K562 (cell line): Measurements from ENCODE around the gene ALOXE3. TPM values are rescaled to one million over a fixed set of nuclear protein-coding genes. Genes with fewer than 3 reads are reported as not detected.

ENCODE experiments used
- BMI1 ChIP-seq: fragments of 150-350 bp; IDR thresholded peaks from 2 replicates; pipeline ENCODE4 v1.6.1; 2014; ENCODE audit warnings: low read length
- CC2D1A ChIP-seq: fragments of 450-650 bp; IDR thresholded peaks from 2 replicates; pipeline ENCODE4 v1.6.1; 2017; ENCODE audit warnings: mild to moderate bottlenecking
- ELF2 ChIP-seq: fragments of 250-450 bp; sonication (Bioruptor Pico); IDR thresholded peaks from 2 replicates; pipeline ENCODE4 v1.5.0; 2021; ENCODE audit warnings: mild to moderate bottlenecking
- EP300 ChIP-seq: IDR thresholded peaks from 2 replicates; pipeline ENCODE4 v1.6.1; 2012; ENCODE audit warnings: low read length, improper control_type of control experiment
- FOXA1 ChIP-seq: fragments of 450-650 bp; IDR thresholded peaks from 2 replicates; pipeline ENCODE4 v1.6.1; 2016; ENCODE audit warnings: mild to moderate bottlenecking, borderline replicate concordance
- HDAC3 ChIP-seq: fragments of 450-650 bp; IDR thresholded peaks from 2 replicates; pipeline ENCODE4 v1.6.1; 2018; ENCODE audit warnings: borderline replicate concordance, mild to moderate bottlenecking, moderate library complexity; ENCODE audit not compliant: partially characterized antibody
- HDAC6 ChIP-seq: IDR thresholded peaks from 2 replicates; pipeline ENCODE4 v1.6.1; 2012; ENCODE audit warnings: low read depth, mild to moderate bottlenecking, control low read depth, inconsistent platforms, low read length, moderate library complexity
- JUND ChIP-seq, 2 experiments: IDR thresholded peaks; 2 replicates in 1 of 2; 3 replicates in 1 of 2; pipeline ENCODE4 v1.6.1; 2011; ENCODE audit warnings: borderline replicate concordance in 2 of 2, low read depth in 2 of 2, low read length in 2 of 2, improper control_type of control experiment in 1 of 2, missing biosample characterization in 1 of 2, missing genetic modification characterization in 1 of 2, missing genetic modification reagents in 1 of 2
- KAT2B ChIP-seq: IDR thresholded peaks from one replicate; pipeline ENCODE4 v1.6.1; 2012; ENCODE audit warnings: low read depth, mild to moderate bottlenecking, control low read depth, inconsistent platforms, low read length, moderate library complexity
- KDM1A ChIP-seq, 2 experiments: fragments of 450-650 bp; IDR thresholded peaks; 2 replicates each; pipeline ENCODE4 v1.6.1; 2016; ENCODE audit warnings: mild to moderate bottlenecking in 2 of 2
- MCM7 ChIP-seq, 2 experiments: fragments of 450-650 bp; IDR thresholded peaks; 2 replicates each; pipeline ENCODE4 v1.6.1; 2016 to 2018
- MXI1 ChIP-seq: IDR thresholded peaks from 2 replicates; pipeline ENCODE4 v1.6.1; 2011; ENCODE audit warnings: low read depth, mild to moderate bottlenecking, improper control_type of control experiment, low read length
- NFRKB ChIP-seq: fragments of 450-650 bp; IDR thresholded peaks from 2 replicates; pipeline ENCODE4 v1.6.1; 2016; ENCODE audit warnings: low read depth
- NR3C1 ChIP-seq: sonication (generic); formaldehyde crosslinking; IDR thresholded peaks from 2 replicates; pipeline ENCODE4 v1.8.1; 2022; ENCODE audit warnings: missing genetic modification reagents
- PCBP1 ChIP-seq: fragments of 200-400 bp; formaldehyde crosslinking; IDR thresholded peaks from 2 replicates; pipeline ENCODE4 v1.6.1; 2018; ENCODE audit warnings: mild to moderate bottlenecking, low read depth, low read length; ENCODE audit not compliant: poor library complexity, severe bottlenecking
- PML ChIP-seq: IDR thresholded peaks from 2 replicates; pipeline ENCODE4 v1.6.1; 2012; ENCODE audit warnings: low read length, inconsistent platforms
- RCOR1 ChIP-seq, 2 experiments: IDR thresholded peaks; 2 replicates each; pipeline ENCODE4 v1.6.1; 2012; ENCODE audit warnings: low read depth in 2 of 2, low read length in 2 of 2, borderline replicate concordance in 1 of 2, improper control_type of control experiment in 1 of 2
- RFX5 ChIP-seq: IDR thresholded peaks from 2 replicates; pipeline ENCODE4 v1.6.1; 2011; ENCODE audit warnings: low read depth, mild to moderate bottlenecking, improper control_type of control experiment, low read length
- SREBF1 ChIP-seq: fragments of 150-350 bp; IDR thresholded peaks from 2 replicates; pipeline ENCODE4 v1.6.1; 2014; ENCODE audit warnings: antibody characterized with exemption, low read depth, low read length, borderline replicate concordance
- TSC22D4 ChIP-seq: fragments of 450-650 bp; IDR thresholded peaks from 2 replicates; pipeline ENCODE4 v1.6.1; 2016; ENCODE audit warnings: missing genetic modification characterization, missing biosample characterization, control low read depth
- ZEB2 ChIP-seq: fragments of 450-650 bp; IDR thresholded peaks from 2 replicates; pipeline ENCODE4 v1.6.1; 2016
- ZFP36 ChIP-seq: fragments of 150-350 bp; IDR thresholded peaks from 2 replicates; pipeline ENCODE4 v1.6.1; 2018; ENCODE audit warnings: low read length, low read depth; ENCODE audit not compliant: partially characterized antibody
- ZFPM2 ChIP-seq: fragments of 250-450 bp; sonication (Bioruptor Pico); IDR thresholded peaks from 2 replicates; pipeline ENCODE4 v1.5.1; 2022; ENCODE audit warnings: mild to moderate bottlenecking
- ZNF354B ChIP-seq: fragments of 250-450 bp; sonication (Bioruptor Pico); IDR thresholded peaks from 2 replicates; pipeline ENCODE4 v1.4.0; 2020
- ZNF436 ChIP-seq: fragments of 250-450, 450-650 bp; sonication (Bioruptor Pico); formaldehyde crosslinking; IDR thresholded peaks from 2 replicates; pipeline ENCODE4 v1.7.0; 2020; ENCODE audit warnings: mild to moderate bottlenecking
- ZNF444 ChIP-seq: fragments of 250-450 bp; sonication (Bioruptor Pico); IDR thresholded peaks from 2 replicates; pipeline ENCODE4 v1.4.0; 2020; ENCODE audit warnings: mild to moderate bottlenecking, moderate library complexity
- polyA plus RNA-seq, 8 experiments: library from polyadenylated mRNA; depleted of rRNA in 4 of 8; stranded (reverse) in 5 of 8; unstranded in 3 of 8; fragments of >200 nt; fragmentation: Nextera tagmentation in 2 of 8; fragmentation: Illumina TruSeq in 1 of 8; extraction: Ambion mirVana in 2 of 8; extraction: Trizol in 1 of 8; gene quantifications; 2 replicates each; pipeline versions ENCODE4 v1.2.1 to v1.2.3, GENCODE V29; 2011 to 2014; ENCODE audit warnings: inconsistent platforms in 1 of 8, missing spikeins in 1 of 8
- total RNA-seq, 7 experiments: library from RNA; depleted of rRNA in 6 of 7; stranded (reverse); fragments of >200 nt in 6 of 7; fragmentation: Illumina TruSeq in 2 of 7; extraction: Trizol in 2 of 7; gene quantifications; 2 replicates each; pipeline versions ENCODE4 v1.2.1 to v1.2.3, GENCODE V29; 2011 to 2021; ENCODE audit warnings: low replicate concordance in 1 of 7
- TF ChIP-seq, protein P1 (sequence below): fragments of 450-650 bp; IDR thresholded peaks from 2 replicates; pipeline ENCODE4 v1.6.1; 2018; ENCODE audit not compliant: partially characterized antibody

Gene ALOXE3
- total and polyA plus RNA-seq, 9 of the 15 experiments (the other 6 are each of a cell fraction or from before 2014, with no cell fraction given), result 0.04 TPM; not detected in 8

DNA sequence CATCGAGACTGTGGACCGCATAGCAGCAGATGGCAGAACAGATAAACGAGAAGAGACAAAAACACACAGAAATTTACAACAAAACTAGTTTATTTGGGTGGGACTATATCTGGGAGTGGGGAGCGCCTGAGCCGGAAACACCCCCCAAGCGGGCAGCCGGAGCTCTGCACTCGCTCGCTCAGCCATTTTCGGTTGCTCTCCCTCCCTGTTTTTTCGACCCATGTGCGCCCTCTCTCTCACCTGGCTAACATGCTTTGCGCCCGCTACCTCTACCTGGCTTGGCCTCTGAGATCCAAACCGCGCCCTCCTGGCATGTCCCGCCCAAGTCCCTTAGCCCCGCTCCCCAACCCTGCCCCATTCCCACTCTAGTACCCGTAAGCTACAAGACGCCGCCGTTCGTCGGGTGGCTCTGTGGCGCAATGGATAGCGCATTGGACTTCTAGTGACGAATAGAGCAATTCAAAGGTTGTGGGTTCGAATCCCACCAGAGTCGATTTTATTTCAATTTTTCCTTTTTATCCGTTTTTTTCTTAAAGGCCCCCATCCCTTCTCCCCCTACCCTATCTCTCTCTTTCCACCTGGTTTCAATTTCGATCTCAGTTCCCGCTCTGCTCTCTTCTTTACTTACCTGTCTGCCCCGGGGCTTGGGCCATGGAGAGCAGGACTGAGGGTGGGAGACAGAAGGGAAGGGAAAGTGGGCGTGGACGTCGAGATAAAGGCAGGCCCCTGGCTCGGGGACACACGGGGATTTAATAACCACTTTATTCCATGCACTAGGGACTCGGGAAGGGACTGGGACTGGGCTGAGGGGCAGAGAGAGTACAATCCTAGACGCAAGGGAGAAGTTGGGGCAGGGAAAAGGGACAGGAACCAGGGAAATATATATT, 2.4 kb upstream of the ALOXE3 start (continued):
- TF ChIP-seq PCBP1 (no peak), ZNF436 (CRISPR knock-in tag) (no peak), BMI1 (no peak), MXI1 (no peak), MCM7 (IDR thresholded peaks at IDR 0.05) (no peak), JUND (IDR thresholded peaks at IDR 0.05; ENCODE audit: borderline replicate concordance, low read depth, low read length) (no peak; the same call in 1 of the 2 replicates), JUND (tag; IDR thresholded peaks at IDR 0.05; ENCODE audit: borderline replicate concordance, low read depth, low read length) (no peak; the same call in 2 of the 3 replicates), NFRKB (no peak), EP300 (no peak; the same call in 1 of the 2 replicates), TSC22D4 (tag) (no peak), ELF2 (no peak), KAT2B (no peak), RCOR1 (IDR thresholded peaks at IDR 0.05; ENCODE audit: borderline replicate concordance in 1 of 2, low read depth in 2 of 2, low read length in 2 of 2) (no peak), ZFPM2 (CRISPR knock-in tag) (no peak), NR3C1 (CRISPR knock-in tag) (no peak), HDAC3 (no peak), FOXA1 (no peak), RFX5 (no peak), ZNF354B (no peak), KDM1A (IDR thresholded peaks at IDR 0.05) (no peak), ZNF444 (no peak), ZFP36 (no peak), CC2D1A (no peak), HDAC6 (no peak), PML (no peak), ZEB2 (0 out of 2 replicates have a peak, but pooled peaks have one; percentile 42), SREBF1 (no peak)
- TF ChIP-seq, protein P1, sequence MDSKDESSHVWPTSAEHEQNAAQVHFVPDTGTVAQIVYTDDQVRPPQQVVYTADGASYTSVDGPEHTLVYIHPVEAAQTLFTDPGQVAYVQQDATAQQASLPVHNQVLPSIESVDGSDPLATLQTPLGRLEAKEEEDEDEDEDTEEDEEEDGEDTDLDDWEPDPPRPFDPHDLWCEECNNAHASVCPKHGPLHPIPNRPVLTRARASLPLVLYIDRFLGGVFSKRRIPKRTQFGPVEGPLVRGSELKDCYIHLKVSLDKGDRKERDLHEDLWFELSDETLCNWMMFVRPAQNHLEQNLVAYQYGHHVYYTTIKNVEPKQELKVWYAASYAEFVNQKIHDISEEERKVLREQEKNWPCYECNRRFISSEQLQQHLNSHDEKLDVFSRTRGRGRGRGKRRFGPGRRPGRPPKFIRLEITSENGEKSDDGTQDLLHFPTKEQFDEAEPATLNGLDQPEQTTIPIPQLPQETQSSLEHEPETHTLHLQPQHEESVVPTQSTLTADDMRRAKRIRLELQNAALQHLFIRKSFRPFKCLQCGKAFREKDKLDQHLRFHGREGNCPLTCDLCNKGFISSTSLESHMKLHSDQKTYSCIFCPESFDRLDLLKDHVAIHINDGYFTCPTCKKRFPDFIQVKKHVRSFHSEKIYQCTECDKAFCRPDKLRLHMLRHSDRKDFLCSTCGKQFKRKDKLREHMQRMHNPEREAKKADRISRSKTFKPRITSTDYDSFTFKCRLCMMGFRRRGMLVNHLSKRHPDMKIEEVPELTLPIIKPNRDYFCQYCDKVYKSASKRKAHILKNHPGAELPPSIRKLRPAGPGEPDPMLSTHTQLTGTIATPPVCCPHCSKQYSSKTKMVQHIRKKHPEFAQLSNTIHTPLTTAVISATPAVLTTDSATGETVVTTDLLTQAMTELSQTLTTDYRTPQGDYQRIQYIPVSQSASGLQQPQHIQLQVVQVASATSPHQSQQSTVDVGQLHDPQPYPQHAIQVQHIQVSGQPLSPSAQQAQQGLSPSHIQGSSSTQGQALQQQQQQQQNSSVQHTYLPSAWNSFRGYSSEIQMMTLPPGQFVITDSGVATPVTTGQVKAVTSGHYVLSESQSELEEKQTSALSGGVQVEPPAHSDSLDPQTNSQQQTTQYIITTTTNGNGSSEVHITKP, result peak; percentile 61
